Measurements from ENCODE around the gene JAKMIP2. TPM values are rescaled to one million over a fixed set of nuclear protein-coding genes. Genes with fewer than 3 reads are reported as not detected.
"Not testable (repeated sequence)": the region's sequence is repeated elsewhere in the genome, so short reads cannot be mapped to it uniquely, and the experiment has no call there.

The JAKMIP2 gene
- total RNA-seq, 1 donor from 2014 or later = not detected

DNA sequence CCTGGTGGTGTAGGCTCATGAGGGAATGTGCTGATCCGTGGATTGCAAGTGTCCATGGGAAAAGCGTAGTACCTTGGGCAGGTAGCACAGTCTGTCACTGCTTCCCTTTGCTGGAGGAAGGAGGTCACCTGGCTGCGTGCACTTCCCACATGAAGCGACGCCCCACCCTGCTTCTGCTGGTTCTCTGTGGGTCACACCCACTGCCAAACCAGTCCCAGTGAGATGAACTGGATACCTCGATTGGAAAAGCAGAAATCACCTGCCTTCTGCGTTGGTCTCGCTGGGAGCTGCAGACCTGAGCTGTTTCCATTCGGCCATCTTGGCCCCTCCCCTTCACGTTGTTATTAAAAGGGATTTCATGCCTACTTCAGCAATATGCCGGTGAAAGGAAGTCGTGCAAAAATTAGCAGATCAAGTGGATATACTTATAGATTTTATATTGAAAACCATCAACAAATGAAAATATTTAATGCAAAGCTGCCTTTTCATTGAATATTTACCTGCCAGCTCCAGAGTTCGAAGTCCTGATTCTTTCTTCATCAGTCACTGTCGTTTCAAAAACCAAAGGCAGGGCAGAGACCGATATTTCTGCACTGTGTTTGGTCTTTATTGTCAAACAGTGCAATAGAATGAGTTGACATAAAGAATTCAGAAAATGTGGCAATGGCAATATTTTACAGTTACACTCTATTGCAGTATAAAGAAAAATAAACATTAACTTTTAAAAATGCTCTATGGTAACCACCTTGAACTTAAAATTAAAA lies 123.2 kb downstream of the JAKMIP2 start:
- DNase-seq (ENCODE audit: low read depth in 2 of 2) = no peak

GRCh38 chr5:147658293-147658932 lies 124.1 kb downstream of the JAKMIP2 start:
- DNase-seq (ENCODE audit: low read depth in 2 of 2) = no peak

DNA sequence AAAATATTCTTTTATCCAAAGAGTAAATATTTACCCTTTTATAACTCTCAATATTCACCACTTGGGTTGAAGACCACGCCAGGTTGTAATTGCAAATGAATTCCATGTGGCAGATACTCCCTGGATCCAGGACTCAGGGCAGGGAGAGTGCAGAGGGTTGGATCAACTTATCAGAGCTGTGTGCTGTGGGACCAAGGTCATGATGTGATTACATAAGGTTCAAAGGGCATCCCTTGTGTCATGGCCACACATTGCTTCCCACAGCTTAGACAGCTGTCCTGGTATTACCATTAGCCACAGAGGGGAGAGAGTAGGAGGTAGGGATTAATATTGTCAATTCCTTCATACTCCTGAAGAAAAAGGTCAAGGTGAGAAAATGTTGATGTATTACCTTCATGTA lies 133.9 kb downstream of the JAKMIP2 start:
- DNase-seq (ENCODE audit: low read depth in 2 of 2) = no peak

DNA sequence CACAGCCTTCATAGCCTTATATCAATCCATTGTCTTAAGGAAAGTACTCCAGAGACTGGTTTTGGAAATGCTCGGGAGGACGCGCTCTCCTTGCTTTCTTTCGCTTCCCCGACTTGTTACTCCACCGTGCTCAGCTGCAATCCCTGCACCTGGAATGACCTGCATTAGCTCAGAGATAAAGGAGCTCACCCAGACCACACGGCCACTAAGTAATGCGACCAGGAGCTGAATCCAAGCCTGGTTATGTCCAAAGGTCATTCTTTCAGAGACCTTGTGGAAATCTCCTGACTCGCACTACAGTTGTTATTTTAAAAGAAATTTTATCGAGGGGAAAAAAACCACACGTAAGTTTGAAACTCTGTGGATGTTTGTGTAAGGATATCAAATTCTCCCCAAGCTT lies 137.3 kb downstream of the JAKMIP2 start:
- DNase-seq (ENCODE audit: low read depth in 2 of 2) = no peak

- no peak for DNase-seq (ENCODE audit: low read depth in 2 of 2)
Observed at GRCh38 chr5:147644460-147644859, 138.1 kb downstream of the JAKMIP2 start.

DNA sequence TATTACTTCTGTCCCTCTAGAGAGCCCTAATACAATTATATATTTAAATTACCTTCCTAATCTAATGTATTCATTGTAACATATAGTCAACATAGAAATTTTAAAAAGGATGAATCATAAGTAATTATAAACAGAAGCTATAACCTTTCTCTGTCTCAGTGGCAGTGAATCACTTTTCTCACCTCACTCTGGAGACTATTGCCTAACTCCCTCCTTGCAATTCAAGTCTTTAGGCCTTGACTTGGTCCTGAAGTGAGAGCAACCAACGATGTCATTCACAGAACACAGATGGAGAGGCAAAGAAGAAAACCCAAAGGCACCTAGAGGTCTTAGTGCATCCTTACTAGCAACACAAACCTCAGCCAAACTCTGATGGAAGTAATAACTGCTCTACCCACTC lies 139.4 kb downstream of the JAKMIP2 start:
- no peak for DNase-seq (ENCODE audit: low read depth in 2 of 2)

- DNase-seq (ENCODE audit: low read depth in 2 of 2) = no peak
Observed at GRCh38 chr5:147642666-147643065, 139.9 kb downstream of the JAKMIP2 start.

DNA sequence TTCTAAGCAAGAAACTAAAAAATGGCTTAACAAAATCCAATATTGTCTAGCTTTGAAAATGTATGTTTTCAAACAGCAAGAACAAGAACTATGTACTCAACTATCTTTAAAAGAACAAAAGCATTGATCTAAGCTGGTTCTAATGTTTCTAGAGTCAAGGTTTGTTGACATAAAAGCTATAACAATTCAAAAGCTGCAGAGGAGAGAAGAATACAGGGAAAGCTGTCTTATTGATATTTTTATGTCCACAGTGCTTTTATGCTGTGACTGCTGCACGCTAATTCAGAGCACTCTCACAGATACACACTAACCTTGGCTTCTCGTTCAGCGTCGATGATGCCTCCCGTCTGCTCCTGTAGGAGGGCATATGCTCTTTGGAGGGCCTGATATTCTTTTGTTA lies 143.2 kb downstream of the JAKMIP2 start:
- no peak for DNase-seq (ENCODE audit: low read depth in 2 of 2)

- DNase-seq (ENCODE audit: low read depth in 2 of 2) = no peak
Observed at GRCh38 chr5:147636729-147636984, 145.9 kb downstream of the JAKMIP2 start.

DNA sequence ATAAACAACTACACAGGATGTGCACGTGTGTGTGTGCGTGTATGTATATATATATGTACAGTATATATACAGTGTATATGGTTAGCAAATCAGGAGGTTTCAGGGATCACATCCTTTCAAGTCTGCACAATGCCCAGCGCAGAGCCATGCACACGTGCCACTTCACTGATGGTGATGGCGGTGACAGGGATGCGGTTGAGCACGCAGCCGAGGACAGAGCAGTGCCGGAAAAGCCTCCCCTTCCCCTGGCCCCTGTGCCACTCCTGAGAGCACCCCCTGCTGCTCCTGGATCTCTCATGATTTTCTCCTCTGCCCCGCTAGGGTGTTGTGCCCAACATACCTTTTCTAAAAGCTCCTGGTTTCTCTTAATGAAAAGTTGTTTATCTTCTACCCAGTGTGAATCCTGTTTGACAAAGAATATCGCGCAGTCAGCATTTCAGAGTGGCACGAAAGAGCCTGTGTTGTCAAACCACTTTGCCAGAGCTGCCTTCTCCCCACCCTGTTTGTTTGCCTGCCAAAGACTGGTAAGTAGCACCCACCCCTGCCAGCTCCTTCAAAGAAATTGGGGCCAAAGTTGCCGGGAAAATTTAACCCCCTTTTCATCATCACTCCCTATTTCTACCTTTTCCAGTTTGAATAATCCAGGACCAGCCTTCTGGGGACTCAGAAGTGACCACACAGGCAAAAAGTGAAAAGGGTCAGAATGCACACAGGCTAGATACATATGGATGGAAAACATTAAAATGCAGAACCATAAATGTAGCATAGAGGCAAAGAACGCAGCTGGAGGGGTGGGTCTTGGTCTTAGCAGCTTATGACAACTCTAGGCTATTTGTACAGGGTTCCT lies 146.4 kb downstream of the JAKMIP2 start:
- no peak for DNase-seq (ENCODE audit: low read depth in 2 of 2)

GRCh38 chr5:147635439-147635838 lies 147.1 kb downstream of the JAKMIP2 start:
- not testable (repeated sequence) for DNase-seq (ENCODE audit: low read depth in 2 of 2)

DNA sequence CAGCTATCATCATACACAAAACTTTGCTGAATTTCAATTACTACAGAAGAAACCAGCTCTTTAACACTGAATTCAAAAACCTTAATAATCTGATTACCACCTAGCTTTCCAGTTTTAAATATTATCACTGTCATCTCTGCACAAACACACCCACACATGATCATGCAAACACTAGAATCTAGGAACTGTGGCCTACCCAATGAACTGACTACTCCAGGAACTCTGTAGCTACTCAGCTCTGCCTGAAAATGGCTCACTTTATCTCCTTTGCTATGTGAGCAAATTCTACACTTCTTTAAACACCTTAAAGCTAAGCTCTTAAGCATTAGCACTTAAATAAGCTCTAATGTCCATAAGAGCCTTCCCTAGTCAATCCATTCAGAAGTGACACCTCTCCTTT lies 149.4 kb downstream of the JAKMIP2 start:
- no peak for DNase-seq (ENCODE audit: low read depth in 2 of 2)

GRCh38 chr5:147631428-147632003 lies 151.0 kb downstream of the JAKMIP2 start:
- no peak for DNase-seq (ENCODE audit: low read depth in 2 of 2)

GRCh38 chr5:147629196-147629595 lies 153.3 kb downstream of the JAKMIP2 start:
- DNase-seq (ENCODE audit: low read depth in 2 of 2) = no peak

- peak; percentile 62 to 75 for DNase-seq (ENCODE audit: low read depth in 2 of 2)
Observed at GRCh38 chr5:147628058-147628895, 154.3 kb downstream of the JAKMIP2 start.

DNA sequence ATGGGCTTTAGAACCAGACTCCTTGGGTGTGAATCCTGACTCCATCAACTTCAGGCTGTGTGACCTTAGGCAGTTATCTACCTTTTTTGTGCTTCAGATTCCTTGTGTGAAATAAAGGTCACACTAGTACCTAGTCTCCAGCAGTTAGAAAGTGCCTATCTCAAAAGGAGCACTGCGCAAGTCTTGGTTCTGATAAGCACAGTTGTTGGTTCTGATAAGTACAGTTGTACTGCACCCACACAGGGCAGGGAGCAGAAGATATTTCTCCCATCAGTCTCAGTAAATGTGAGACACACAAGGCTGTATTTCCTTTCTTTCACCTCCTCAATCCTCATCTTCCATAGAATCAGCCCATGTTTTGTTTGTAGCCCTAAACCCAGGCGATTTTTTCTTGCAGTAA lies 156.1 kb downstream of the JAKMIP2 start:
- DNase-seq (ENCODE audit: low read depth in 2 of 2) = no peak

DNA sequence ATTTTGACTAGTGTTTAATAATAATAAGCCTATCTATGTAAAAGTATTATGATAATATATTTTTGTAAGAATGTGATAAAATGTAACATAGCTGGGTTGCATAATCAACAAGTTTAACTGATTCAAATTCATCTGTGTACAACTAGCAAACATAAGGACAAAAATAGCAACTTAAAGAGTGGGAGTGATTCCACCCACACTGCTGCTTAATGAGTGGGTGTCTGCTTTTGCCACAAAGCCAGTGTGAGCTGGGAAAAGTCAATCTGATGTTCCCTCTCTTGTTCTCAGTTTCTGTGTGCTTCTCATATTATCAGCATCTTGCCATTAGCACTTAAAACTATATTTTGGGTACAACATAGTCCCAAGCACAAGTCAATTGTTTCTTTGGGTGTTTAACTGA lies 161.5 kb downstream of the JAKMIP2 start:
- DNase-seq (ENCODE audit: low read depth in 2 of 2) = no peak

GRCh38 chr5:147619281-147619878 lies 163.1 kb downstream of the JAKMIP2 start:
- DNase-seq (ENCODE audit: low read depth in 2 of 2) = no peak

GRCh38 chr5:147617711-147618350 lies 164.7 kb downstream of the JAKMIP2 start:
- no peak for DNase-seq (ENCODE audit: low read depth in 2 of 2)

DNA sequence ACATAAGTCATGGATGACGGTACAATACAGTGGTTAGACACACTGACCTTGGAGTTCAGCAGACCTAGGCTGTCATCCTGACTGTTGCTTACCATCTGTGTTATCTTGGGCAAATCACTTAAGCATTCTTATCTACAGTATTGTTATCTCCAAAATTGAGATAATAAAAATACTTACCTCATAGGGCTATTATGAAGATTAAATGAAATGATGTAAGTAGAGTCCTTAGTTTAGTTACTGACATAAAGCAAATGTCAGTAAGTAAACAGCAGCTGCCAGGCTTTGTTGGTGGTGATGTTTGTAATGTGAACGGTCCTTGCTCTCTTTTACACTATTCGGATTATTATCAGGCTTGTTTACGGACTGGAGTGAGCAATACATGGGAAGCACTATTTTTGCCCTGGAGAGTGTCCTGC lies 165.3 kb downstream of the JAKMIP2 start:
- no peak for DNase-seq (ENCODE audit: low read depth in 2 of 2)

Measured in lung microvascular endothelial cell (primary cell).